Measurements from ENCODE around the gene DHX30.

DNA sequence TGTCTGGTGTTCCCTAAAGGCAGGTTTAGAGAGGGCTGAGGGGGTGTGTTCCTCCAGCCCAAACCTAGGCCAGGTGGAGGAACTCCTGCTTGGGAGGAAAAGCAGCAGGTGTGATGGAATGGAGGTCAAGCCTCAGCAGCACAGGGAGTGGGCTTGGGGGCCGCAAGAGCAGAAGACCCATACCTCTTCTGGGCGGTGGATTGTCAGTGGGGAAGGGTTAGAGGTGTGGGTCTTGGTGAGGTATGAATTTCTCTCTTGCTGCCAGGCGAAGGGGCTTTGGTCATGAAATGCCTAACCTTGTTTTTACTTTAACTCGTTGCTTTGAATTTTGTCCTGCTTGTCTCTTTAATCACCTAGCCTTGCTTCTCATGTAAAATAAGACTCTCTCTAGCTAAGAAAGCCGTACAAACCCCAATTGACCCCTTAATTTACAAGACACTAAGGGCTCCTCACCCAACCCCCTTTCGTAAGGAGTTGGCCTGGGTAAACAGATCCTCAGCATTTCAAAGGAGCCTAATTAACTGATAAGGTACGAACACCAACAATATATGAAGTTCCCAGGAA, 38.9 kb downstream of the DHX30 start:
- TF ChIP-seq, protein P1, sequence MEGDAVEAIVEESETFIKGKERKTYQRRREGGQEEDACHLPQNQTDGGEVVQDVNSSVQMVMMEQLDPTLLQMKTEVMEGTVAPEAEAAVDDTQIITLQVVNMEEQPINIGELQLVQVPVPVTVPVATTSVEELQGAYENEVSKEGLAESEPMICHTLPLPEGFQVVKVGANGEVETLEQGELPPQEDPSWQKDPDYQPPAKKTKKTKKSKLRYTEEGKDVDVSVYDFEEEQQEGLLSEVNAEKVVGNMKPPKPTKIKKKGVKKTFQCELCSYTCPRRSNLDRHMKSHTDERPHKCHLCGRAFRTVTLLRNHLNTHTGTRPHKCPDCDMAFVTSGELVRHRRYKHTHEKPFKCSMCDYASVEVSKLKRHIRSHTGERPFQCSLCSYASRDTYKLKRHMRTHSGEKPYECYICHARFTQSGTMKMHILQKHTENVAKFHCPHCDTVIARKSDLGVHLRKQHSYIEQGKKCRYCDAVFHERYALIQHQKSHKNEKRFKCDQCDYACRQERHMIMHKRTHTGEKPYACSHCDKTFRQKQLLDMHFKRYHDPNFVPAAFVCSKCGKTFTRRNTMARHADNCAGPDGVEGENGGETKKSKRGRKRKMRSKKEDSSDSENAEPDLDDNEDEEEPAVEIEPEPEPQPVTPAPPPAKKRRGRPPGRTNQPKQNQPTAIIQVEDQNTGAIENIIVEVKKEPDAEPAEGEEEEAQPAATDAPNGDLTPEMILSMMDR (optimal IDR thresholded peaks at IDR 0.05 in 1 of 3, IDR thresholded peaks at IDR 0.05 in 1 of 3, conservative IDR thresholded peaks at IDR 0.05 in 1 of 3; ENCODE audit: extremely low read depth in 1 of 3, insufficient read depth in 2 of 3, low read length in 3 of 3): no peak
- TF ChIP-seq EZH2 (IDR thresholded peaks at IDR 0.05; ENCODE audit: low read length): no peak
